Transverse colon (tissue), 4 donors: ENCODE data around the gene MYD88.

Source experiments
- POLR2A ChIP-seq: fragments of 450-650 bp; IDR thresholded peaks from one replicate; pipeline ENCODE4 v1.6.1; 2016; ENCODE audit warnings: antibody characterized with exemption, mild to moderate bottlenecking, moderate library complexity
- POLR2AphosphoS5 ChIP-seq, 3 donors: sonication (generic); formaldehyde crosslinking; IDR thresholded peaks; one replicate each; pipeline ENCODE4 v1.6.1; 2016; ENCODE audit warnings: antibody characterized with exemption in 3 of 3
- TF ChIP-seq, protein P1 (sequence below), 5 experiments: fragments of 200-600 bp in 3 of 5; fragments of 450-650 bp in 2 of 5; sonication (generic) in 3 of 5; IDR thresholded peaks; 1 replicate in 2 of 5; 2 replicates in 3 of 5; pipeline ENCODE4 v1.5.1; 2016 to 2017; ENCODE audit warnings: antibody characterized with exemption in 5 of 5, inconsistent platforms in 3 of 5, mild to moderate bottlenecking in 2 of 5, moderate library complexity in 1 of 5

DNA sequence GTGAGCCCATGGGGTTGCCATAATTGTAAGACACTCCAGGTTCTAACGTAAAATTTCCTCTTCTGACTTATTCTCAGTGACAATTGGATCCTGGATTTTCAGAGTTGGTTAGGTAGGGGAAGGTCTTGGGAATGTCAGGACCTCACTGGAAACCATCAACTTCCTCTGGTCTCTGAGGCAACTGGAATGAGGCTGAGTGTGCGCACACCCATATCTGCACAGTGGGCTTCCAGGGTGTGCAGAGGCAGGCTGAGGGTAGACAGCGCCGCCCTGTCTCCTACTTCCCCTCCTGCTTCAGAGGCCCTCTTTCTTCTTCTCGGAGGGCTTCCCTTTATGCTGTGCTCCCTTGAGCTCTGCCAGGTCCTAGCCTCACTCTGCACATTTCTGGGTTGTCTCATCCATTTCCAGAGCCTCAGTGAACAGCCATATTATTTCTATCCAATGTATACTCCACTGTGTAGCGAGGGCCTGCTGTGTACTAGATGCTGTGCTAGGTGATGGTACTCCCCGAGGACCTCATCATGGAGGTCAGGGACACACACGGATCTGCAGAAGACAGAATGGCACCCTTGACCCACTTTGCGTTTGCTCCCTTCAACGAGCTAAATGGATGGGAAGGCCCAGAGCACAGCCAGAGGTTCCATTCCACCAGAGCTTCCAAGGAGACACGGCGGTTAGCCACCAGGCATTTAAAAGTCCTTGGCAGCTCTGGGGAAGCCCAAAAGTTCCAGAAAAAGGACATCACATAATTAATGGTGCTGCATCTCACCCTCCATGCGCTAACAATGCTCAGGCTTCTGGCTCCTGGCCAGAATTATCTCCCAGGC lies 19.8 kb upstream of the MYD88 start:
- TF ChIP-seq, protein P1, sequence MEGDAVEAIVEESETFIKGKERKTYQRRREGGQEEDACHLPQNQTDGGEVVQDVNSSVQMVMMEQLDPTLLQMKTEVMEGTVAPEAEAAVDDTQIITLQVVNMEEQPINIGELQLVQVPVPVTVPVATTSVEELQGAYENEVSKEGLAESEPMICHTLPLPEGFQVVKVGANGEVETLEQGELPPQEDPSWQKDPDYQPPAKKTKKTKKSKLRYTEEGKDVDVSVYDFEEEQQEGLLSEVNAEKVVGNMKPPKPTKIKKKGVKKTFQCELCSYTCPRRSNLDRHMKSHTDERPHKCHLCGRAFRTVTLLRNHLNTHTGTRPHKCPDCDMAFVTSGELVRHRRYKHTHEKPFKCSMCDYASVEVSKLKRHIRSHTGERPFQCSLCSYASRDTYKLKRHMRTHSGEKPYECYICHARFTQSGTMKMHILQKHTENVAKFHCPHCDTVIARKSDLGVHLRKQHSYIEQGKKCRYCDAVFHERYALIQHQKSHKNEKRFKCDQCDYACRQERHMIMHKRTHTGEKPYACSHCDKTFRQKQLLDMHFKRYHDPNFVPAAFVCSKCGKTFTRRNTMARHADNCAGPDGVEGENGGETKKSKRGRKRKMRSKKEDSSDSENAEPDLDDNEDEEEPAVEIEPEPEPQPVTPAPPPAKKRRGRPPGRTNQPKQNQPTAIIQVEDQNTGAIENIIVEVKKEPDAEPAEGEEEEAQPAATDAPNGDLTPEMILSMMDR (IDR thresholded peaks at IDR 0.05) = no peak
- TF ChIP-seq POLR2AphosphoS5 (IDR thresholded peaks at IDR 0.05) (no peak), POLR2A (no peak)
